A673 (cell line): ENCODE data around the gene COG7. TPM values are rescaled to one million over a fixed set of nuclear protein-coding genes. Genes with fewer than 3 reads are reported as not detected.

Experiments
- BruUV-seq: library from RNA; stranded (reverse); fragments of 400-500 nt; replicated peaks from 2 replicates; lab custom pipeline; 2021; lab: Mats Ljungman, UMichigan
- CTCF ChIA-PET: fragments of 300-600 bp; sonication (Branson Sonifier 250); formaldehyde crosslinking; loops from one replicate; lab custom pipeline; 2022; ENCODE audit warnings: antibody characterized with exemption; lab: Charles Lee
- POLR2A ChIA-PET: fragments of 300-600 bp; sonication (Branson Sonifier 250); formaldehyde crosslinking; loops from one replicate; lab custom pipeline; 2022; ENCODE audit warnings: antibody characterized with exemption; ENCODE audit not compliant: low non-redundant PET; lab: Charles Lee
- DNase-seq: peaks from one replicate; pipeline ENCODE4 v3.0.0-alpha.2; 2015; ENCODE audit warnings: low spot score
- H3K27ac ChIP-seq: fragments of 200-600 bp; sonication (generic); 2 replicates; pipeline ENCODE4 v1.5.1; 2016; ENCODE audit warnings: mixed run types, low read depth, mild to moderate bottlenecking, mixed read lengths, antibody characterized with exemption, low read length; ENCODE audit not compliant: poor library complexity, severe bottlenecking
- H3K27me3 ChIP-seq: fragments of 200-600 bp; sonication (generic); replicated peaks from 2 replicates; pipeline ENCODE4 v1.6.1; 2017; ENCODE audit warnings: mixed run types, low read depth, mild to moderate bottlenecking, mixed read lengths, antibody characterized with exemption, low read length; ENCODE audit not compliant: insufficient read depth, poor library complexity
- H3K36me3 ChIP-seq: fragments of 200-600 bp; sonication (generic); 2 replicates; pipeline ENCODE4 v1.6.1; 2016; ENCODE audit warnings: mixed run types, mild to moderate bottlenecking, mixed read lengths, antibody characterized with exemption, low read length; ENCODE audit not compliant: insufficient read depth, poor library complexity, severe bottlenecking
- H3K4me1 ChIP-seq: fragments of 200-600 bp; sonication (generic); 2 replicates; pipeline ENCODE4 v1.6.1; 2017; ENCODE audit warnings: mixed run types, mild to moderate bottlenecking, mixed read lengths, antibody characterized with exemption, low read length; ENCODE audit not compliant: insufficient read depth, poor library complexity, severe bottlenecking
- H3K4me3 ChIP-seq: fragments of 200-600 bp; sonication (generic); 2 replicates; pipeline ENCODE4 v1.5.1; 2016; ENCODE audit warnings: low read depth, mixed run types, mild to moderate bottlenecking, mixed read lengths, low read length; ENCODE audit not compliant: poor library complexity, severe bottlenecking
- H3K9me3 ChIP-seq: fragments of 200-600 bp; sonication (generic); 2 replicates; pipeline ENCODE4 v1.6.1; 2016; ENCODE audit warnings: mixed run types, low read depth, mild to moderate bottlenecking, mixed read lengths, antibody characterized with exemption, low read length; ENCODE audit not compliant: poor library complexity, severe bottlenecking
- EZH2 ChIP-seq: fragments of 200-600 bp; sonication (generic); IDR thresholded peaks from 2 replicates; pipeline ENCODE4 v1.6.1; 2017; ENCODE audit warnings: borderline replicate concordance, low read depth, mild to moderate bottlenecking, mixed read lengths, antibody characterized with exemption, low read length; ENCODE audit not compliant: poor library complexity, severe bottlenecking
- intact Hi-C: fragments of 100-400 bp; cut with micrococcal nuclease; formaldehyde crosslinking; loops from one replicate; pipeline ENCODE4 v1.10.0; 2022; ENCODE audit not compliant: unreplicated experiment
- total RNA-seq: library from RNA; stranded (reverse); gene quantifications from 2 replicates; pipeline ENCODE4 v1.2.3, GENCODE V29; 2021
- TF ChIP-seq, protein P1 (sequence below): fragments of 300-800, 200-600 bp; sonication (generic); conservative IDR thresholded peaks from 2 replicates; pipeline ENCODE4 v1.5.1; 2017; ENCODE audit warnings: low read depth, mild to moderate bottlenecking, antibody characterized with exemption, low read length, moderate library complexity, mixed read lengths

COG7 gene
- total RNA-seq, 1 experiment from 2014 or later: 33.8 TPM

DNA sequence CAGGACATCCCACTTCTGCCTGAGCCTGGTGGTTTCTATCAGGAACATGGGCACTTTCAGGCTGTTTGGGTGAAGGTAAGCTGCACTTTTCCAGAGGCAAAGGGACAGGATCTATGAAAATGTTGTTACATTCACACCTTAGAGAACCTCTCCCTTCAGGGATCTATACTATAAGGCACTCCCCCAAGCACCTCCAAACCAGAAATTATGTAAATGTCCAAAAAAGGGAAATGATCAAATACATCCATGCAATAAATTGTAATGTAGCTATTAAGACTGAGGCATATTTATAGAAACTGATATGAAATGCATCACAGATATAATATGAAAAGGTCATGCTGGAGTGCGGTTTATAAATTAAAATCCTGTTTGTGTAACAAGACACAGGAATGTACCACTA lies 23.3 kb upstream of the COG7 start:
- ChIA-PET POLR2A (no interaction called here), CTCF (no interaction called here)
- DNase-seq: no peak
- intact Hi-C loops: no loop called here
- Histone ChIP-seq H3K27me3 (no peaks in the 10 kb centered on the region), H3K4me1 (no peaks in the 10 kb centered on the region), H3K4me3 (no peak overlapping the region), H3K36me3 (peaks cover 83% of the 10 kb centered on the region), H3K27ac (no peak overlapping the region), H3K9me3 (no peaks in the 10 kb centered on the region)
- TF ChIP-seq, protein P1, sequence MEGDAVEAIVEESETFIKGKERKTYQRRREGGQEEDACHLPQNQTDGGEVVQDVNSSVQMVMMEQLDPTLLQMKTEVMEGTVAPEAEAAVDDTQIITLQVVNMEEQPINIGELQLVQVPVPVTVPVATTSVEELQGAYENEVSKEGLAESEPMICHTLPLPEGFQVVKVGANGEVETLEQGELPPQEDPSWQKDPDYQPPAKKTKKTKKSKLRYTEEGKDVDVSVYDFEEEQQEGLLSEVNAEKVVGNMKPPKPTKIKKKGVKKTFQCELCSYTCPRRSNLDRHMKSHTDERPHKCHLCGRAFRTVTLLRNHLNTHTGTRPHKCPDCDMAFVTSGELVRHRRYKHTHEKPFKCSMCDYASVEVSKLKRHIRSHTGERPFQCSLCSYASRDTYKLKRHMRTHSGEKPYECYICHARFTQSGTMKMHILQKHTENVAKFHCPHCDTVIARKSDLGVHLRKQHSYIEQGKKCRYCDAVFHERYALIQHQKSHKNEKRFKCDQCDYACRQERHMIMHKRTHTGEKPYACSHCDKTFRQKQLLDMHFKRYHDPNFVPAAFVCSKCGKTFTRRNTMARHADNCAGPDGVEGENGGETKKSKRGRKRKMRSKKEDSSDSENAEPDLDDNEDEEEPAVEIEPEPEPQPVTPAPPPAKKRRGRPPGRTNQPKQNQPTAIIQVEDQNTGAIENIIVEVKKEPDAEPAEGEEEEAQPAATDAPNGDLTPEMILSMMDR: no peak
- TF ChIP-seq EZH2: no peak
- BruUV-seq: no TSS peak

GRCh38 chr16:23469814-23470213 lies 16.8 kb upstream of the COG7 start:
- CTCF ChIA-PET: no interaction called here
- Histone ChIP-seq H3K27ac (no peak overlapping the region), H3K4me3 (no peak overlapping the region), H3K36me3 (peaks cover 81% of the 10 kb centered on the region), H3K4me1 (no peaks in the 10 kb centered on the region), H3K27me3 (no peaks in the 10 kb centered on the region), H3K9me3 (no peaks in the 10 kb centered on the region)
- TF ChIP-seq EZH2: no peak
- TF ChIP-seq, protein P1: no peak
- no peak for DNase-seq
- POLR2A ChIA-PET: no interaction called here
- no TSS peak for BruUV-seq
- intact Hi-C loops: no loop called here

GRCh38 chr16:23466162-23466885 lies 13.3 kb upstream of the COG7 start:
- POLR2A ChIA-PET: no interaction called here
- DNase-seq: no peak
- TF ChIP-seq, protein P1: no peak
- no peak for TF ChIP-seq EZH2
- BruUV-seq: TSS peak; percentile 25
- no peak overlapping the region for H3K4me3 ChIP-seq
- H3K9me3 ChIP-seq: no peaks in the 10 kb centered on the region
- H3K4me1 ChIP-seq: no peaks in the 10 kb centered on the region
- H3K27me3 ChIP-seq: no peaks in the 10 kb centered on the region
- intact Hi-C loops: no loop called here
- CTCF ChIA-PET: no interaction called here
- no peak overlapping the region for H3K27ac ChIP-seq
- H3K36me3 ChIP-seq: peaks cover 52% of the 10 kb centered on the region
